GM23248 (cell line): Measurements from ENCODE around the gene MRPL58.

Source experiments
- EZH2 ChIP-seq: fragments of 200-600 bp; sonication (generic); IDR thresholded peaks from 2 replicates; pipeline ENCODE4 v1.6.1; 2018; ENCODE audit warnings: antibody characterized with exemption, mild to moderate bottlenecking; ENCODE audit not compliant: insufficient read depth, poor library complexity, severe bottlenecking
- EZH2phosphoT487 ChIP-seq: fragments of 200-600 bp; sonication (generic); IDR thresholded peaks from 2 replicates; pipeline ENCODE4 v1.6.1; 2018; ENCODE audit warnings: antibody characterized with exemption, moderate library complexity, mild to moderate bottlenecking, low read depth; ENCODE audit not compliant: insufficient read depth

GRCh38 chr17:75003070-75003956 is 9.2 kb upstream of the MRPL58 start:
- TF ChIP-seq EZH2 (no peak), EZH2phosphoT487 (no peak)
